Esophagus (tissue), 2 donors: ENCODE results near the gene DPYSL4. TPM values are rescaled to one million over a fixed set of nuclear protein-coding genes. Genes with fewer than 3 reads are reported as not detected.

Experiments
- H3K27ac ChIP-seq, 2 donors: one replicate each; pipeline ENCODE4 v1.5.1; 2013; ENCODE audit warnings: low read depth in 2 of 2, mild to moderate bottlenecking in 2 of 2, inconsistent platforms in 1 of 2, low read length in 1 of 2, moderate library complexity in 1 of 2
- H3K27me3 ChIP-seq, 2 donors: one replicate each; pipeline ENCODE4 v1.6.1; 2013; ENCODE audit warnings: low read length in 2 of 2, control low read depth in 1 of 2, mild to moderate bottlenecking in 1 of 2; ENCODE audit not compliant: insufficient read depth in 2 of 2, control insufficient read depth in 1 of 2
- H3K36me3 ChIP-seq, 2 donors: one replicate each; pipeline ENCODE4 v1.6.1; 2013; ENCODE audit warnings: low read length in 1 of 2; ENCODE audit not compliant: control insufficient read depth in 2 of 2, insufficient read depth in 2 of 2
- H3K4me1 ChIP-seq, 2 donors: one replicate each; pipeline ENCODE4 v1.6.1; 2013; ENCODE audit warnings: low read length in 1 of 2; ENCODE audit not compliant: control insufficient read depth in 2 of 2, insufficient read depth in 2 of 2
- H3K4me3 ChIP-seq, 2 donors: one replicate each; pipeline ENCODE4 v1.5.1; 2013; ENCODE audit warnings: low read length in 2 of 2, mild to moderate bottlenecking in 2 of 2, low read depth in 1 of 2, moderate library complexity in 1 of 2
- H3K9me3 ChIP-seq, 2 donors: one replicate each; pipeline ENCODE4 v1.6.1; 2013; ENCODE audit warnings: mild to moderate bottlenecking in 2 of 2, low read depth in 1 of 2, low read length in 1 of 2, moderate library complexity in 1 of 2; ENCODE audit not compliant: control insufficient read depth in 2 of 2, insufficient read depth in 1 of 2
- WGBS, 2 donors: extraction: QIAGEN DNeasy Blood & Tissue Kit; methylation state at CpG; one replicate each; pipeline ENCODE4 v1.1.7; 2013; 5-methylcytosine and 5-hydroxymethylcytosine counted together
- polyA plus RNA-seq, 2 donors: library from polyadenylated mRNA; stranded (reverse); fragments of 200-250 nt; gene quantifications; one replicate each; pipeline ENCODE4 v1.2.3, GENCODE V29; 2013
- donor health status: healthy with polysubstance abuse.
- donor health status: Bipolar disorder and iron deficiency.

The DPYSL4 gene
- polyA plus RNA-seq, 2 donors = 0.26 to 0.52 TPM

DNA sequence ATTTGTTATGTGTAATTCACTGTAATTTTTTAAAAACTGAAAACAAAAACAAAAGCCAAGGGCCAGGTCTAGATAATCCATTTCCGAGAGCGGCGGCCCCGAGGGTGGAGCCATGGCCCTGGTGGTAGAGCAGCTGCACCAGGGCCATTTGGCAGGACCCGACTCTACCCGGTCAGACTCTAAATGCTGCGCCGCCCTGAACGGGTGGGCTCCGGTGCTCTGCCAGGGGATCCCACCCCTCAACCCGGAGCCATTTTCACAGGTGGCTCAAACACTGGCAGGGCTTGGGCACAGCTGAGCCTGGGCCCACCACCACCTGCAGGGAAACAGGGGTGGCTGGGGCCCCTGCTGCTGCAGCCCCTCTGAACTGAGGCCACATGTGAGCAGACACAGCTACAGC is 56.9 kb downstream of the DPYSL4 start:
- Histone ChIP-seq H3K9me3 (no peaks in the 10 kb centered on the region), H3K4me3 (no peak overlapping the region), H3K27ac (no peak overlapping the region), H3K27me3 (no peaks in the 10 kb centered on the region), H3K36me3 (no peaks in the 10 kb centered on the region), H3K4me1 (peaks cover 0 to 3% of the 10 kb centered on the region in 2 donors)
- WGBS, 2 donors = 94 to 95% methylated on average over 11 of the region's 11 CpGs

DNA sequence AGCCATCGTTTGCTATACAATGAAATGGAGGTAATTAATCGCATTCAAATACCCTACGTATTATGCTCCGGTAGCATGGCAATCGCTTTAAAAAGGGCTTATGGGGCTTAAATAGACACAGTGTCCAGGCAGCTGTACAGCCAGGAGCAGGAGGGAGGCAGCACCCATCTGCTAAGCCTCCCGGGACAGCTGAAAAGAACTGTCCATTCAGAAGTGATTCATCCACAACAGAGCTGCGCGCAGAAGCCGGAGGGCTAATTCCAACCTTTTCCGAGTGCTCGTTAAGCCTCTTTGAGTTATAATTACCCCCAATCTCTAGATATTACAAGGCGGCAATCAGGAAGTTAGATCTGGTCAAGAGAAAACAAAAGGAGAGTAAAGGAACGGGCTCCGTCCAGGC is 58.3 kb downstream of the DPYSL4 start:
- no peaks in the 10 kb centered on the region for H3K27me3 ChIP-seq
- WGBS, 2 donors = 89 to 92% methylated on average over 14 of the region's 14 CpGs
- peaks cover 0 to 7% of the 10 kb centered on the region in 2 donors for H3K4me1 ChIP-seq

DNA sequence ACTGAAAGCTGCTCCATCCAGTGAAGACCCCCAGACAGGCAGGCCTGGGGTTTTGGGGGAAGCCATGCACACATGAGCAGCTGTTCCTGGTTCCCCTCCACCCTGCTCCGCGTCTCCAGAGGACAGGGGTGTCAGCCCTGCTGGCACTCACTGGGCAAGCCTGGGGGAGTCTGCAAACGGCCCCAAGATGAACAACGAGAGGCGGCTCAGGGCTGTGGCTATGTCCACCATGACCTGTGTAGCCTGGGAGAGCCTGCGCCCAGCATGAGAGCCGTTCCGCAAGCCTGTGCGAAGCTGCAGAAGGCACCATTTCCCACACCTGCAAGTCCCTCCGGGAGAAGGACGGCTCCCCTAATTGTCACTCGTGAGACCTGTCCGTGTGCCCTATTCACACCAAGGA is 59.5 kb downstream of the DPYSL4 start:
- H3K27me3 ChIP-seq = no peaks in the 10 kb centered on the region
- 92 to 95% methylated on average over 13 of the region's 13 CpGs for WGBS, 2 donors
- peaks cover 0 to 7% of the 10 kb centered on the region in 2 donors for H3K4me1 ChIP-seq
- no peaks in the 10 kb centered on the region for H3K9me3 ChIP-seq
- no peak overlapping the region for H3K27ac ChIP-seq
- H3K4me3 ChIP-seq = no peak overlapping the region
- no peaks in the 10 kb centered on the region for H3K36me3 ChIP-seq

More for the DNA sequence above, 58.3 kb downstream of the DPYSL4 start:
- H3K4me3 ChIP-seq = no peak overlapping the region
- no peaks in the 10 kb centered on the region for H3K9me3 ChIP-seq
- H3K36me3 ChIP-seq = no peaks in the 10 kb centered on the region
- H3K27ac ChIP-seq = no peak overlapping the region

DNA sequence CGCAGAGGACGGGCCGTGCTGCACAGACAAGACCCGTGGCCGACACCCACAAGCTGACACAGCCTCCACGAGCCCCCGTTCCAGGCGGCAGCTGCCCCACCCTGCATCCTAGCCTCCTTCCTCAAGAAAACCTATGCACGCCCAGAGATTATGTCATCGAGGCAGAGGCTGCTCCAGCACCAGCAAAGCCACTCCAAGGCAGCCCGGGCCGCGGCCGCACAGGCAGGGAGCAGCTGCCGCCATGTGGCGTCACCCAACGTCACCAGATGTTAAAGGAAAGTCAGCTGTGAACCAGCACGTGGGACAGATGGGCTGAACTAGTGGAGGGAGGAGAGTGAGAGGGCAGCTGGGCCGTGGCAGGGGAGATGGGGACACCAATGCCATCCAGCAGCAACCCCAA is 61.2 kb downstream of the DPYSL4 start:
- H3K36me3 ChIP-seq = no peaks in the 10 kb centered on the region
- H3K27me3 ChIP-seq = no peaks in the 10 kb centered on the region
- no peaks in the 10 kb centered on the region for H3K9me3 ChIP-seq
- WGBS, 2 donors = 74 to 78% methylated on average over 19 of the region's 19 CpGs
- H3K4me3 ChIP-seq = no peak overlapping the region
- peaks cover 0 to 7% of the 10 kb centered on the region in 2 donors for H3K4me1 ChIP-seq
- H3K27ac ChIP-seq = no peak overlapping the region

DNA sequence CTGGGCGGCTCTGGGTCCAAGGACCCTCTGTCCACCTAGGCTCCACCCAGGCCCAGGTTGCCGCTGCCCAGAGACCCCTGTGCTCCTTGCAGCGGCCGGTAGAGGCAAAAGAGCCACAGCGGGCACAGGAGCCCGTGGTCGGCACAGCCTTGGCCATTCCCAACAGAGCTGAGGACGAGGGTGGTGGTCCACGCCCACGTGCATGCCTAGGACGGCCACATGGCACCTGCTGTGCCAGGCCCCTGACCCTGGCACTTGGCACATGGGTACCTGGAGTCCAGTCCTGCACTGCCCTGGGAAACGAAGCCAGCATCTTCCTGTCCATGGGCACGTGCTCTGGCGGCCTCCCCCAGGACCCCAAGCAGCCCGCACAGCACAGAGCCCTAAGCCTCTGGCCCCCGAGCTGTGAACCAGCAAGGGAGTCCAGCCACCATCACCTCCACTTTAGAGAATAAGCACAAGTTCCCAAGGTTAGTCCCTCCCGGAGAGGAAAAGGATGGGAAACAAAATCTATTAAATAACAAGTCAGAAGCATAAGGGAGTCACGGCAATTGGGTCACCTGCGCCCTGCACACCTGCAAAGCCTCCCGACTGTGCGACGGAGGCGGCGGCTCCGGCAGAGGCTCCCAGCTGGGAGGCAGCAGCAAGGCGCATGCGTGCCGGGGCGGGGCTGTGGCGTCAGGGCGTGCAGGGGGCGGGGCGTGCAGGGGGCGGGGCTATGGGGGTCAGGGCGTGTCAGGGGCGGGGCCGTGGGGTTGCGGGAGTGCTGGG is 61.9 kb downstream of the DPYSL4 start:
- H3K4me1 ChIP-seq = peaks cover 0 to 7% of the 10 kb centered on the region in 2 donors
- H3K9me3 ChIP-seq = no peaks in the 10 kb centered on the region
- 51 to 62% methylated on average over 24 to 38 of the region's 38 CpGs for WGBS, 2 donors
- H3K27ac ChIP-seq = no peak overlapping the region
- no peaks in the 10 kb centered on the region for H3K27me3 ChIP-seq
- H3K4me3 ChIP-seq = no peak overlapping the region
- H3K36me3 ChIP-seq = no peaks in the 10 kb centered on the region

DNA sequence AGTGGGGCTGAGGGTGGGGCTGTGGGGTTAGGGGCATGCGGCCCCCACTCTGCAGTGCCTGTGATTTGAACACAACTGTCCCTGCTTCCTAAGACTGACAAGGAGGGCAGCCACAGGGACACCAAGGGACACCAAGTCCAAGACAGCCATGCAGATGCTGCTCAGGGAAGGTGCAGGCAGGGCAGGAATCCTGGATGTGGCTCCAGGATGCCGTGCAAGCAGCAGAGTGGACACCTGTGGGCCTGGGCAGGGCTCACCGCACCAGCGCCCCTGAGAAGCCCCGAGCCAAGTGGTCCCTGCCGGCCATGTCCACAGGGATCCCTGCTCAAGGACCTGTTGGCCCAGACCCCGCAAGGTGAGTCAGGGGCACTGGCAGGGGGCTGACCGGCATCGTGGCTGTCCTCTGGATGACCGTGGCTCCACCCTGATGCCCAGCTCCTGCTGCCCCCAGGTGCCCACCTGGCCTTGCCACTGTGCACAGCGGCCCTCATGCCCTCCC is 62.5 kb downstream of the DPYSL4 start:
- Histone ChIP-seq H3K36me3 (no peaks in the 10 kb centered on the region), H3K4me3 (no peak overlapping the region), H3K9me3 (no peaks in the 10 kb centered on the region), H3K27ac (no peak overlapping the region), H3K4me1 (peaks cover 0 to 7% of the 10 kb centered on the region in 2 donors), H3K27me3 (no peaks in the 10 kb centered on the region)
- WGBS, 2 donors = 78 to 87% methylated on average over 11 of the region's 11 CpGs

DNA sequence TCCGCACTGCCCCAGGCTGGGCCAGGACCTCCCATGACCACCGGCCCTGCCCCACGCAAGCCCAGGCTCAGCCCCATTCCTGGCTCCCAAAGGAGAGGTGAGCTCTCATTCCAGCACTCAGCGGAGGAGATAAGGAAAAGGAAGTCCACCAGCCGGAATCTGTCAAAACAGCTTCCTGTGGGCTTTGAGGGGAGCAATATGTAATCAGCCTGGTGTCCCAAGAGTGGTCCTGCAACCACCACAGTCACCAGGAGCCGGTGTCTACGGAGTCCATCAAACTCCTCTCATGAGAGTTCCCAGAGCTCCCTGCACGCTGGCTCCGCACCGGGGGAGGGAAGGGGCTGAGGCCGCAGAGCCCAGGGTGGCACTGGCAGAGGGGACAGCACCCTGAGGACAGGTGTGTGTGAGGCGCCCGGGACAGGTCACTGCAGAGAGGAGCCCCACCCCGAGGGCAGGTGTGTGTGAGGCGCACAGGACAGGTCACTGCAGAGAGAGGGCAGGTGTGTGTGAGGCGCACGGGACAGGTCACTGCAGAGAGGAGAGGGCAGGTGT is 63.2 kb downstream of the DPYSL4 start:
- WGBS, 2 donors = 73 to 77% methylated on average over 17 of the region's 17 CpGs
- no peaks in the 10 kb centered on the region for H3K36me3 ChIP-seq
- no peaks in the 10 kb centered on the region for H3K9me3 ChIP-seq
- H3K27me3 ChIP-seq = no peaks in the 10 kb centered on the region
- H3K27ac ChIP-seq = no peak overlapping the region
- peaks cover 0 to 7% of the 10 kb centered on the region in 2 donors for H3K4me1 ChIP-seq
- no peak overlapping the region for H3K4me3 ChIP-seq

DNA sequence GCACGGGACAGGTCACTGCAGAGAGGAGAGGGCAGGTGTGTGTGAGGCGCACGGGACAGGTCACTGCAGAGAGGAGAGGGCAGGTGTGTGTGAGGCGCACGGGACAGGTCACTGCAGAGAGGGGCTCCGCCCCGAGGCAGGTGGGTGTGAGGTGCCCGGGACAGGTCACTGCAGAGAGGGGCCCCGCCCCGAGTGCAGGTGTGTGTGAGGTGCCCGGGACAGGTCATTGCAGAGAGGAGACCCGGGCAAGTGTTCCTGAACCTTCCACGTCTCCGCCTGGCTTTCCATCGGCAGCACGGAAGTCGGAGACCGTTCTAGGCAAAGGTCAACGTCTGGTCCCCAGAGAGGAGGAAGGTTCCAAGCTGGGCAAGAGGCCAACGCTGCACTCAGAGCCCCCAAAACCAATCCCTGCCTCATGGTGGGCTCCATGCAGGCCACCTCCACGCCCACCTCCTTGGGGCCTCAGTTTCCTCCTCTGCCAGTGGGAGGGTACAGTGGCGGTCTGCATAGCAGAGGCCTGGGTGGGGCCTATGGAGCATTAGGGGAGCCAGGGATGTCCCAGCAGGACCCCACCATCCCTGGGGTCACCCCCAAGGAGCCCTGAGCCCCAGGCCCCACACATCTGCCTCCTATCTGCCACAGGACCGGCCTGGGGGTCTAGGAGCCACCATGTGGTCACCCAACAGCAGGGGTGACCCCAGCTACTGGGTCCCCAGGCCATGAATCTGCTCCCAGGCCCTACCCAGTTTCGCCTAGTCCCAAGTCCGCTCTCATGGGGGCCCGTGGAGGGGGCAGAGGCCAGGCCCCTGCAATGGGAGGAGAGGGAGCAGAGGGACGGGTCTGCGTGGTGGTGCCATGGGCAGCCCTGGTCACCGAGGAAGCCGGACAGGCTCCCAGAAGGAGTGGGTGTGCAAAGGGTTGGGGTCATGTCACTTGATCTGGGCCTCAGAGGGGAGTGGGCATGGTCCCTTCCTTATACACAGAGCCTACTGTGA is 64.0 kb downstream of the DPYSL4 start:
- H3K4me3 ChIP-seq = no peak overlapping the region
- H3K9me3 ChIP-seq = no peaks in the 10 kb centered on the region
- no peak overlapping the region for H3K27ac ChIP-seq
- H3K27me3 ChIP-seq = no peaks in the 10 kb centered on the region
- no peaks in the 10 kb centered on the region for H3K36me3 ChIP-seq
- 83 to 85% methylated on average over 25 to 29 of the region's 30 CpGs for WGBS, 2 donors
- peaks cover 0 to 7% of the 10 kb centered on the region in 2 donors for H3K4me1 ChIP-seq

DNA sequence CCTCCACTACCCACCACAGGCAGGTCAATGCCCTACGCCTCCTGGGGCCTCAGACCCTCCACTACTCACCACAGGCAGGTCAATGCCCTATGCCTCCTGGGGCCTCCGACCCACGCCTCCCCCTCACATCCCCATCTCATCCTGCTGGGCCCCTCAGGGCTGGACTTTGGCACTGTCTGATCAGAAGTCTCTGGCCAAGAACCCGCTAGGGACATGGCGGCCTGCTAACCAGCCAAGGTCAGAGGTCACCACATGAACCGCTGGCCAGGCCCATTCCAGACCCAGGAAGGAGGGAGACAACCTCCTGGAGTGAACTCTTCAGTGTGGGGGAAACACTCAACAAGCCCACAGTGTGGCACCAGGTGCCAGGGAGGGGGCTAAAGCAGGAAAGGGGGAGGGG is 65.2 kb downstream of the DPYSL4 start:
- WGBS, 2 donors = 89 to 92% methylated on average over 6 of the region's 6 CpGs
- no peaks in the 10 kb centered on the region for H3K27me3 ChIP-seq
- H3K4me1 ChIP-seq = peaks cover 0 to 7% of the 10 kb centered on the region in 2 donors
- no peak overlapping the region for H3K4me3 ChIP-seq
- H3K36me3 ChIP-seq = no peaks in the 10 kb centered on the region
- H3K27ac ChIP-seq = no peak overlapping the region
- no peaks in the 10 kb centered on the region for H3K9me3 ChIP-seq
